AG04449 (cell line): ENCODE measurements around the gene GABARAPL2.
"Not testable (repeated sequence)": the region's sequence is repeated elsewhere in the genome, so short reads cannot be mapped to it uniquely, and the experiment has no call there.

Experiments
- CTCF ChIA-PET: fragments of 350-600 bp; formaldehyde crosslinking; extraction: SDS; loops from one replicate; lab custom pipeline; 2021; ENCODE audit warnings: antibody characterized with exemption; lab: Yijun Ruan, JAX
- POLR2A ChIA-PET: fragments of 400-600, 350-600 bp; formaldehyde crosslinking; extraction: SDS; loops from one replicate; lab custom pipeline; 2020; ENCODE audit warnings: antibody characterized with exemption, inconsistent platforms; lab: Yijun Ruan, JAX
- DNase-seq: peaks from one replicate; pipeline ENCODE4 v3.0.0-alpha.2; 2010; ENCODE audit warnings: low read depth, low spot score
- H3K4me3 ChIP-seq: 2 replicates; pipeline ENCODE4 v1.5.1; 2011; ENCODE audit warnings: low read depth, mild to moderate bottlenecking, control low read depth, low read length
- CTCF ChIP-seq: IDR thresholded peaks from one replicate; pipeline ENCODE4 v1.5.1; 2011; ENCODE audit warnings: mild to moderate bottlenecking, moderate library complexity, low read length, control low read depth, inconsistent platforms; ENCODE audit not compliant: insufficient read depth; ENCODE audit errors: missing control alignments

GABARAPL2 gene

DNA sequence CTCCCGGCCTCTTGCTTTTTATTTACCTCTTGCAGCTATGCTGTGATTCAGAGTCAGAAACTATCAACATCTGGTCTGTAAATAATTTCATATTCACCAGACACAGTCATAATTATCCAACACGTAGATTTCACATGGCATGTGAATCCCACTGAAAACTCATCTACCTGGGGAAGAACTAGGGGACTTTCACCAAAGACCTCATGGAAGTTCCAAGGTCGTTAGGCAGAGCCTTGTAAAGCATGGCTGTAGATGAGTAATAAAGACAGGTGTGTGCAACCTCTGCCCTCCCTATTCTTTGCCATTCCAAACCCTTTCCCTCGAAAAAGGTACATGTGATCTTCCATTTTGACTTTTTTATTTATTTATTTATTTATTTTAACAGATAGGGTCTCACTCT lies 28.4 kb upstream of the GABARAPL2 start:
- CTCF ChIA-PET, result interaction anchor here (2.2 kb wide), 1 partner anchor 20 kb away, joined by 17 read pairs; no protein-coding TSS in a partner anchor
- no peak for TF ChIP-seq CTCF
- no peak overlapping the region for H3K4me3 ChIP-seq
- DNase-seq, result no peak
- POLR2A ChIA-PET, result no interaction called here

GRCh38 chr16:75538882-75539565 lies 27.2 kb upstream of the GABARAPL2 start:
- DNase-seq, H3K4me3 ChIP-seq, POLR2A ChIA-PET: not testable (repeated sequence)
- CTCF ChIA-PET, result interaction anchor here (2.2 kb wide), 1 partner anchor 22 kb away, joined by 17 read pairs; no protein-coding TSS in a partner anchor

- no peak overlapping the region for H3K4me3 ChIP-seq
- POLR2A ChIA-PET, result no interaction called here
- CTCF ChIA-PET, result interaction anchor here (1.0 to 2.1 kb wide), 4 partner anchors 9 to 223 kb away, joined by 3 to 15 read pairs (median 6); no protein-coding TSS in a partner anchor
- TF ChIP-seq CTCF, result no peak
- DNase-seq, result no peak
These were observed 24.9 kb upstream of the GABARAPL2 start for GRCh38 chr16:75541236-75541635.

- CTCF ChIA-PET, result interaction anchor here (1.5 kb wide), 1 partner anchor 25 kb away, joined by 4 read pairs; no protein-coding TSS in a partner anchor
- POLR2A ChIA-PET, DNase-seq, H3K4me3 ChIP-seq: not testable (repeated sequence)
These were observed 23.7 kb upstream of the GABARAPL2 start for GRCh38 chr16:75542462-75542861.

- POLR2A ChIA-PET, DNase-seq, CTCF ChIA-PET, H3K4me3 ChIP-seq: not testable (repeated sequence)
These were observed 20.3 kb upstream of the GABARAPL2 start for GRCh38 chr16:75545879-75546278.

DNA sequence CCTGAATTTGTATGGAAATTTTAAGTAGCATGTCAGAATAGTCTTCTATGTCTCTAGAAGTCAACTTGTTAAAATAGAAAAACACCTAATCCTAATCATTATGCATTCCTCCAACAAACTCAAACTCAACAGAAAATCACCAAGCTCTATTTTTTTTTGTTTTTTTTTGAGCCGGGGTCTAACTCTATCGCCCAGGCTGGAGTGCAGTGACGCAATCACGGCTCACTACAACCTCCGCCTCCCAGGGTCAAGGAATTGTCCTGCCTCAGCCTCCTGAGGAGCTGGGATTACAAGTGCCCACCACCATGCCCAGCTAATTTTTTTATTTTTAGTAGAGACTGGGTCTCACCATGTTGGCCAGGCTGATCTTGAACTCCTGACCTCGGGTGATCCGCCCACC lies 19.9 kb upstream of the GABARAPL2 start:
- no peak for DNase-seq
- ChIA-PET POLR2A (no interaction called here), CTCF (interaction anchor here (1.1 kb wide), 1 partner anchor 29 kb away, joined by 3 read pairs; no protein-coding TSS in a partner anchor)
- no peak for TF ChIP-seq CTCF
- H3K4me3 ChIP-seq, result no peak overlapping the region

GRCh38 chr16:75548456-75548855 lies 17.7 kb upstream of the GABARAPL2 start:
- H3K4me3 ChIP-seq, DNase-seq, POLR2A ChIA-PET: not testable (repeated sequence)
- CTCF ChIA-PET, result interaction anchor here (4.4 to 4.7 kb wide), 2 partner anchors 8 to 31 kb away, joined by 15 to 24 read pairs; no protein-coding TSS in a partner anchor

DNA sequence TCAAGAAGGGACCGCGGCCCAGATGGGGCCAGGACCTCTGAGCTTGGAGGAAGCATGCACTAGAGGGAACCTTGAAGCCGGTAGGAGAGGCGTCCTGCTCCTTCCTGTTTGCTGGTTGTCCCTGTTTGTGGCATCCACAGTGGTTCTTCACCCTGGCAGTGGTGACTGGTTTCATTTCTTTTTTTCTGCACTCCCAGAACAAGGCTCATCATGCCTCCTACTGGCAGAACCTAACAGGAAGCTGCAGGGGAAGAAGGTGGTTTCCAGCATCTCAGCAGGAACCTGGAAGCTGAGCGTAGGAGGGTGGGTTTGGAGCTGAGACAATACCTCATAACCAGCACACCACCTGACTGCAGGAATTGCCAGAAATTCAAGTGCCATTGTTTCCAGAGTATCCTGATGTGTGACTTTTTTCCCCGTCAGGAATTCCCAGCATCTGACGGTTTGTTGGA lies 15.9 kb upstream of the GABARAPL2 start:
- TF ChIP-seq CTCF, result peak; percentile 17
- ChIA-PET POLR2A (no interaction called here), CTCF (interaction anchor here (0.8 to 6.3 kb wide), 8 partner anchors 9 to 351 kb away, joined by 3 to 52 read pairs (median 8); no protein-coding TSS in a partner anchor)
- H3K4me3 ChIP-seq, result no peak overlapping the region
- no peak for DNase-seq
